ENCODE data around the gene GTSE1.

DNA sequence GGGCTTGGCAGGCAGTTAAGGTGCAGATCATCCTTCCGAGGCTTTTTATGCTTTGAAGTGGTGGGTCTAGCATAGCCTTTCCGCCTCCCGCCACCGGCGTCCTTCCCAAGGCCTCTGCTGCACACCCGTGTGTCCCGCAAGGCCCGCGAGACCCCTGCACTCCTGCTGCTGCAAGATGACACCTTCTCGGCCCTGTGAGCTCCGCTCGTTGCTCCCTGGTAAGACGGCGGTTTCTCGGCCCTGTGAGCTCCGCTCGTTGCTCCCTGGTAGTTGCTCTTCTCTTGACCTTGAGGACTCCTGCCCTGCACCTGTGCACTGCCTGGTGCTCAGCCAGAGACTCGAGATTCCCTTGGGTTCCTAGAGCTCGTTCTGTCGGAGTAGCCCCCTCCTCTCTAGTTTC is 21.0 kb downstream of the GTSE1 start:
- TF ChIP-seq CTCF (conservative IDR thresholded peaks at IDR 0.05; ENCODE audit: low read depth, low read length), result no peak
- TF ChIP-seq EZH2phosphoT487 (IDR thresholded peaks at IDR 0.05; ENCODE audit: borderline replicate concordance, low read length), result no peak
- TF ChIP-seq EZH2 (IDR thresholded peaks at IDR 0.05; ENCODE audit: low read length, unreplicated experiment), result no peak
